GM19328 (cell line): Measurements from ENCODE around the gene SETD1B.

Experiments used
- ATAC-seq: cut with Tn5 transposase; IDR thresholded peaks from one replicate; pipeline ENCODE4 v1.9.1; 2021; ENCODE audit warnings: mild to moderate bottlenecking, moderate library complexity; ENCODE audit not compliant: unreplicated experiment

SETD1B gene

GRCh38 chr12:121823727-121824115 lies 19.9 kb downstream of the SETD1B start:
- ATAC-seq, result no peak

- ATAC-seq, result no peak
These were observed 21.3 kb downstream of the SETD1B start for GRCh38 chr12:121825041-121825523.

- ATAC-seq, result no peak
These were observed 22.7 kb downstream of the SETD1B start for GRCh38 chr12:121826318-121827150.

- ATAC-seq, result no peak
These were observed 23.7 kb downstream of the SETD1B start for GRCh38 chr12:121827351-121828099.

- no peak for ATAC-seq
These were observed 24.5 kb downstream of the SETD1B start for GRCh38 chr12:121828306-121828705.

GRCh38 chr12:121828826-121829225 lies 25.0 kb downstream of the SETD1B start:
- ATAC-seq, result no peak

GRCh38 chr12:121829250-121829918 lies 25.6 kb downstream of the SETD1B start:
- no peak for ATAC-seq

GRCh38 chr12:121830134-121830533 lies 26.3 kb downstream of the SETD1B start:
- no peak for ATAC-seq

- no peak for ATAC-seq
These were observed 26.9 kb downstream of the SETD1B start for GRCh38 chr12:121830588-121831265.

GRCh38 chr12:121831571-121832245 lies 27.9 kb downstream of the SETD1B start:
- no peak for ATAC-seq

GRCh38 chr12:121837680-121838079 lies 33.9 kb downstream of the SETD1B start:
- no peak for ATAC-seq

GRCh38 chr12:121838126-121838525 lies 34.3 kb downstream of the SETD1B start:
- ATAC-seq, result no peak

- ATAC-seq, result peak; percentile 87
These were observed 35.5 kb downstream of the SETD1B start for GRCh38 chr12:121839106-121839992.

- ATAC-seq, result no peak
These were observed 36.4 kb downstream of the SETD1B start for GRCh38 chr12:121839993-121840761.

GRCh38 chr12:121843236-121843982 lies 39.6 kb downstream of the SETD1B start:
- no peak for ATAC-seq

GRCh38 chr12:121845701-121846100 lies 41.9 kb downstream of the SETD1B start:
- ATAC-seq, result no peak

- ATAC-seq, result no peak
These were observed 45.4 kb downstream of the SETD1B start for GRCh38 chr12:121849211-121849610.

GRCh38 chr12:121849665-121850064 lies 45.9 kb downstream of the SETD1B start:
- no peak for ATAC-seq
